Fibroblast of villous mesenchyme (primary cell): ENCODE measurements around the gene RHOD. TPM values are rescaled to one million over a fixed set of nuclear protein-coding genes. Genes with fewer than 3 reads are reported as not detected.

ENCODE experiments used
- DNase-seq: peaks from one replicate; pipeline ENCODE4 v3.0.0-alpha.2; 2010; ENCODE audit warnings: low read depth
- H3K4me3 ChIP-seq: 2 replicates; pipeline ENCODE4 v1.5.1; 2011; ENCODE audit warnings: low read depth, mild to moderate bottlenecking, low read length
- CTCF ChIP-seq: IDR thresholded peaks from 2 replicates; pipeline ENCODE4 v1.5.1; 2012; ENCODE audit warnings: low read depth, mild to moderate bottlenecking, low read length; ENCODE audit not compliant: insufficient read depth
- total RNA-seq: library from RNA; depleted of rRNA; stranded (reverse); fragments of >200 nt; gene quantifications from 2 replicates; pipeline ENCODE4 v1.2.3, GENCODE V29; 2012

The RHOD gene
- total RNA-seq, 1 donor: 12.5 TPM

GRCh38 chr11:67118801-67119584 is 62.3 kb downstream of the RHOD start, which contains the start of gene KDM2A:
Gene KDM2A (plus strand): TSS chr11:67119263. CDS start chr11:67121317, 2,054 bp downstream.
- peak within 1 kb of the TSS; percentile 97 for H3K4me3 ChIP-seq
- peak; percentile 99 for DNase-seq
- TF ChIP-seq CTCF: no peak

GRCh38 chr11:67119585-67120391 is 63.1 kb downstream of the RHOD start:
- peak; percentile 21 for DNase-seq
- peak; percentile 5 for TF ChIP-seq CTCF

GRCh38 chr11:67120456-67120855 is 63.8 kb downstream of the RHOD start:
- no peak for TF ChIP-seq CTCF
- DNase-seq: no peak
- peak overlapping the region; percentile 97 for H3K4me3 ChIP-seq

More at GRCh38 chr11:67119585-67120391, 63.1 kb downstream of the RHOD start:
- H3K4me3 ChIP-seq: peak overlapping the region; percentile 97

GRCh38 chr11:67120881-67121710 is 64.4 kb downstream of the RHOD start:
- peak; percentile 66 for DNase-seq
- H3K4me3 ChIP-seq: peak overlapping the region; percentile 97
- TF ChIP-seq CTCF: no peak

Other genes with a start within 250 kb of the RHOD start
- gene RCE1, start 213.4 kb upstream of the RHOD start, total RNA-seq: 11.7 and 16.8 TPM in 2 replicates
- gene LRFN4, start 199.8 kb upstream of the RHOD start, total RNA-seq: 9.9 and 14.5 TPM in 2 replicates
- 11.7 and 12.6 TPM in 2 replicates for gene PC, start 98.5 kb upstream of the RHOD start, total RNA-seq
- gene C11orf86, start 81.5 kb upstream of the RHOD start, total RNA-seq: not detected in 2 replicates
- gene SYT12, start 33.7 kb upstream of the RHOD start, total RNA-seq: 0.43 and 0.64 TPM in 2 replicates
- gene KDM2A, start 62.4 kb downstream of the RHOD start, total RNA-seq: 50.5 and 52.8 TPM in 2 replicates
- 24.5 and 33.2 TPM in 2 replicates for gene GRK2, start 209.6 kb downstream of the RHOD start, total RNA-seq
- gene ANKRD13D, start 232.5 kb downstream of the RHOD start, total RNA-seq: 29.6 and 29.8 TPM in 2 replicates
- gene SSH3, start 246.7 kb downstream of the RHOD start, total RNA-seq: 16.1 and 21.2 TPM in 2 replicates